Measurements from ENCODE around the gene CCDC12. TPM values are rescaled to one million over a fixed set of nuclear protein-coding genes. Genes with fewer than 3 reads are reported as not detected.
A peak's percentile ranks its signal among the peaks of the same experiment; 100 is the strongest.

Gene CCDC12
- total RNA-seq, 4 donors from 2014 or later: 43.2 to 60.6 (median 51.8) TPM

DNA sequence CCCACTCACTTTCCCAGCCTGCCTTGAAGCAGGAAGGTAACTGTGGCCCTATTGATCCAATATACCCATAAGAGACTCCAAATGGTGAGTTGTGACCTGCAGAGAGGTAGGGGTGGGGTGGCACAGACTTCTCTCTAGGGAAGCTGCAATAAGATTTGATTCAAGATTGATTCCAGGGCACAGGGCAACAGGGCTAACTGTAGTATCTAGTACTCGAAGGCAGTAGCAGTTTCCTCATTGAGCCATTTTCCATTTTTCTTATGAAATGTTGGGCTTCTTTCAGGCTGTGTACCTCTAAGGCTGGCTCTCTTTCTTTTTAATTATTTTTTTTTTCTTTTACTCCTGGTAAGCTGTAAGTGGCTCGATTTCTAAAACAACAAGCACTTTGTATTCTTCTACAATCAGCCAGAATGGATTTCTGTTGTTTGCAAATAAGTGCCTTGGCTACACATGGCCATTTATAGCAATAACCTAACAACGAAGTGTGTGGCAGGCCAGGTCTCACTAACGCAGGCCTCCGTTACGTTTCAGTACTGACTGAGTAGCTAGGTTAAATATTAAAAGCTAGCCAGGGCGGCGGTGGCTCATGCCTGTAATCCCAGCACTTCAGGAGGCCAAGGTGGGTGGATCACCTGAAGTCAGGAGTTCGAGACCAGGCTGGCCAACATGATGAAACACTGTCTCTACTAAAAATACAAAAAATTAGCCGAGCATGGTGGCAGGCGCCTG, 19.3 kb downstream of the CCDC12 start:
- Histone ChIP-seq H3K9me3 (no peaks in the 10 kb centered on the region), H3K36me3 (no peaks in the 10 kb centered on the region), H3K27me3 (no peaks in the 10 kb centered on the region), H3K4me3 (replicated peaks in 1 of 3) (no peak overlapping the region), H3K27ac (peak overlapping the region in 2 of 3 donors; percentile 27 to 77), H3K4me1 (peaks cover 39 to 86% of the 10 kb centered on the region in 2 donors)
- WGBS, 2 donors: 73 to 77% methylated on average over 11 of the region's 11 CpGs
- intact Hi-C loops (cut with DNase I): no loop called here
- DNase-seq: no peak
- TF ChIP-seq, protein P1, sequence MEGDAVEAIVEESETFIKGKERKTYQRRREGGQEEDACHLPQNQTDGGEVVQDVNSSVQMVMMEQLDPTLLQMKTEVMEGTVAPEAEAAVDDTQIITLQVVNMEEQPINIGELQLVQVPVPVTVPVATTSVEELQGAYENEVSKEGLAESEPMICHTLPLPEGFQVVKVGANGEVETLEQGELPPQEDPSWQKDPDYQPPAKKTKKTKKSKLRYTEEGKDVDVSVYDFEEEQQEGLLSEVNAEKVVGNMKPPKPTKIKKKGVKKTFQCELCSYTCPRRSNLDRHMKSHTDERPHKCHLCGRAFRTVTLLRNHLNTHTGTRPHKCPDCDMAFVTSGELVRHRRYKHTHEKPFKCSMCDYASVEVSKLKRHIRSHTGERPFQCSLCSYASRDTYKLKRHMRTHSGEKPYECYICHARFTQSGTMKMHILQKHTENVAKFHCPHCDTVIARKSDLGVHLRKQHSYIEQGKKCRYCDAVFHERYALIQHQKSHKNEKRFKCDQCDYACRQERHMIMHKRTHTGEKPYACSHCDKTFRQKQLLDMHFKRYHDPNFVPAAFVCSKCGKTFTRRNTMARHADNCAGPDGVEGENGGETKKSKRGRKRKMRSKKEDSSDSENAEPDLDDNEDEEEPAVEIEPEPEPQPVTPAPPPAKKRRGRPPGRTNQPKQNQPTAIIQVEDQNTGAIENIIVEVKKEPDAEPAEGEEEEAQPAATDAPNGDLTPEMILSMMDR (IDR thresholded peaks at IDR 0.05): no peak
- TF ChIP-seq POLR2A (IDR thresholded peaks at IDR 0.05): no peak

DNA sequence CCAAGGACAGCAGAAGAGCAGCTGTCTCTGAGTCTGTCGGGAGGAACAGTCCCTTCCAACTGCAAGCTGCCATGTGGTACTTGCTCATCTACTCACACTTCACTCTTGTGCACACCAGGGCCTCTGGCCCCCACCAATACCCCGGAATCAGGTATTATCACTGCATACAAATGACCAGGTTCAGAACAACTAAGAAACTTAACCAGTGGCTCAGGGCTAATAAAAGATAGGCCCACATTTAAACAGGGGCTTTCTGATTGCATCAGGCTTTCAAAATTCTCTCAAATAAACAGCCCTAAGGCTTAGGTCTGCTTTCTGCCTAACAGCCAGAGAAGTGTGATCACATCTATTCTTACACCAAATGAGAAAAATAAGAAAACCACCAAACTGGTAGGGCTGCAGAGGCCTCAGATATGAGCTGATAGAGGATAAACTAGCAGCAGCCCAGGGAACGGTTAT, 20.7 kb downstream of the CCDC12 start:
- Histone ChIP-seq H3K4me3 (replicated peaks in 1 of 3) (no peak overlapping the region), H3K9me3 (no peaks in the 10 kb centered on the region), H3K36me3 (no peaks in the 10 kb centered on the region), H3K4me1 (peaks cover 31 to 74% of the 10 kb centered on the region in 2 donors), H3K27me3 (no peaks in the 10 kb centered on the region), H3K27ac (peak overlapping the region in 1 of 3 donors; percentile 5)
- intact Hi-C loops (cut with DNase I): no loop called here
- TF ChIP-seq, protein P1 (IDR thresholded peaks at IDR 0.05): no peak
- TF ChIP-seq POLR2A (IDR thresholded peaks at IDR 0.05): no peak
- no peak for DNase-seq
- WGBS, 2 donors: 75 to 84% methylated on average over 3 of the region's 3 CpGs

DNA sequence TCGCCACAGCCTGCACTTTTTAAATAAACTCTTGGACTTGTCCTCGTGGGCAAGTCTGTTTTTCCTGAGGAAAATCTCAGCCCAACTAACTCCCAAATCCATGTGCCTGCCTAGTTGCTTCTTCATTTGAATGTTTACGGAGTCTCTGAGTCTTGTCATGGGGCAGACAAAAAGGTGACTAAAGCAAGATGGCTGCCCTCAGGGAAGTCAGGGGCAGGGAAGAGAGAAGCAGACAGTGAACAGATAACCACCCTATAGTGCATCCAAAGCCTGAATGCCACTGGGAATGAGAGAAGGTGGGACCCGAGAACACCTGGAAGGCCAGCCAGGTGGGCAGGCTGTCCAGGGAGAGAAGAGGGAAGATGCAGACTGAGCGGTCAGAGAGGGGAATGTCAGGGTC, 21.4 kb downstream of the CCDC12 start:
- no peak overlapping the region for H3K4me3 ChIP-seq (replicated peaks in 1 of 3)
- no peaks in the 10 kb centered on the region for H3K36me3 ChIP-seq
- no peaks in the 10 kb centered on the region for H3K27me3 ChIP-seq
- H3K27ac ChIP-seq: no peak overlapping the region
- no peak for DNase-seq
- TF ChIP-seq POLR2A (IDR thresholded peaks at IDR 0.05): no peak
- TF ChIP-seq, protein P1 (IDR thresholded peaks at IDR 0.05): no peak
- intact Hi-C loops (cut with DNase I): no loop called here
- no peaks in the 10 kb centered on the region for H3K9me3 ChIP-seq
- peaks cover 26 to 70% of the 10 kb centered on the region in 2 donors for H3K4me1 ChIP-seq
- WGBS, 2 donors: 88 to 92% methylated on average over 5 of the region's 5 CpGs

DNA sequence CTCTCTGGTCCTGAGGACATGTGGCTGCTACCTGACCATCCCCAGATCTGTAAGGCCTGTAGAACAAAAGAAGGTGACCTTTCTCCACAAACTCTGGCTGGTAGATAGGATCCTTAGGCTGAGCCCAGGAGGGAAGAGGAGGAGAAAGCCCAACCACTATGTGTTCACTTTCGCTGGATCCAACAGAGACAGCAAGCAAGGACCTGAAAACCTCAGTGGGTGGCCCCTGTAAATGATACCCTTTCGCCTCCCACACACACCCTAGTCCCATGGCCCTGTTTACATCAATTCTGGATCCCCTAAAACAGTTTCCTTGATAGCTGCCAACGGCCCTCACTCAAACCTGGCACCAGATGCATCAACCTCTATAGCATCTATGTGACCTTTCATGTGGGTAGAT, 22.4 kb downstream of the CCDC12 start:
- intact Hi-C loops (cut with DNase I): no loop called here
- DNase-seq: no peak
- Histone ChIP-seq H3K4me3 (replicated peaks in 1 of 3) (no peak overlapping the region), H3K36me3 (no peaks in the 10 kb centered on the region), H3K9me3 (no peaks in the 10 kb centered on the region), H3K27me3 (no peaks in the 10 kb centered on the region), H3K4me1 (peaks cover 22 to 70% of the 10 kb centered on the region in 2 donors), H3K27ac (peak overlapping the region in 1 of 3 donors; percentile 14)
- WGBS, 2 donors: 87 to 88% methylated on average over 3 of the region's 3 CpGs
- no peak for TF ChIP-seq POLR2A (IDR thresholded peaks at IDR 0.05)
- TF ChIP-seq, protein P1 (IDR thresholded peaks at IDR 0.05): no peak

DNA sequence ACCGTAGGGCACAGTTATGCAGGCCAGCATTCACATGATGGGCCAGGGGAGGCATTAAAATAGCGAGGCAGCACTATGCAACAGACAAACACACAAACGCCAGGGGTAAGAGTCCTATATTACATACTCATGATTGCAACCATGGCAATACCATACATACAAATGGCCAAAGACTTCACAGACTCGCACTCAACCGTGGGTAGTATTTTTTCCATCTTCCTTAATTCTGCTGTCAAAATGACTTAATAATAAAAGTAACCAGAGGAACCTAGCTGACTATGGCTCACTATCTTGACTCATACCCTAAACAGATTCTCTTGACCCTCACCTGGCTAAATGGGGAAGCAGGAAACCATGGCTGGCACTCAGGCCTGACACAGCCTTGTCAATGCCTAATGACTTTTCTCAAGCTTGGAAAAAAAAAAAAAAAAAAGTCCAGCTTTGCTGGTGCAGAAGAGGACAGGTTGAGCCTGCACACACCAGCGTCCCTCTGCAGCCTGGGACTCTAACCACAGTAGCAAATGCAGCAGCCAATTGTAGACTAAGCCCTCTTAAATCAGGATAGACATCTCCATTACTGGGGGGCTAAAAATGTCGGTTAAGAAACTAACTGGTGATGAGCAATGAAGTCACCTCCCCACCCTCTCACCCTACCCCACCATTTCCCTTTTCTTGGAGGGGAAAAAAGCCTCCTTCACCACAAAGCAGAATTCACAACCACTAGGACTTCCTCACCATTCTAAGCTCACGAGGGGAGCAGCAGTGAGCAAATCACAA, 23.1 kb downstream of the CCDC12 start:
- peaks cover 27 to 70% of the 10 kb centered on the region in 2 donors for H3K4me1 ChIP-seq
- WGBS, 2 donors: 78 to 84% methylated on average over 8 of the region's 8 CpGs
- peak overlapping the region in 1 of 3 donors; percentile 14 for H3K27ac ChIP-seq
- H3K27me3 ChIP-seq: no peaks in the 10 kb centered on the region
- H3K9me3 ChIP-seq: no peaks in the 10 kb centered on the region
- H3K4me3 ChIP-seq (replicated peaks in 1 of 3): no peak overlapping the region
- TF ChIP-seq, protein P1 (IDR thresholded peaks at IDR 0.05): no peak
- no peak for TF ChIP-seq POLR2A (IDR thresholded peaks at IDR 0.05)
- H3K36me3 ChIP-seq: no peaks in the 10 kb centered on the region
- DNase-seq: no peak
- intact Hi-C loops (cut with DNase I): no loop called here

All from thyroid gland (tissue), 4 donors.